Uterus (tissue), 2 donors: ENCODE measurements around the gene NBPF14.
"Not testable (repeated sequence)": the region's sequence is repeated elsewhere in the genome, so short reads cannot be mapped to it uniquely, and the experiment has no call there.

Source experiments
- POLR2A ChIP-seq, 2 donors: fragments of 450-650 bp; IDR thresholded peaks; one replicate each; pipeline ENCODE4 v1.6.1; 2016; ENCODE audit warnings: antibody characterized with exemption in 2 of 2, mild to moderate bottlenecking in 1 of 2, moderate library complexity in 1 of 2
- TF ChIP-seq, protein P1 (sequence below), 4 experiments: fragments of 200-600 bp in 2 of 4; fragments of 450-650 bp in 2 of 4; sonication (generic) in 2 of 4; IDR thresholded peaks; one replicate each; pipeline ENCODE4 v1.5.1; 2016 to 2019; ENCODE audit warnings: antibody characterized with exemption in 4 of 4, mild to moderate bottlenecking in 2 of 4, moderate library complexity in 1 of 4

DNA sequence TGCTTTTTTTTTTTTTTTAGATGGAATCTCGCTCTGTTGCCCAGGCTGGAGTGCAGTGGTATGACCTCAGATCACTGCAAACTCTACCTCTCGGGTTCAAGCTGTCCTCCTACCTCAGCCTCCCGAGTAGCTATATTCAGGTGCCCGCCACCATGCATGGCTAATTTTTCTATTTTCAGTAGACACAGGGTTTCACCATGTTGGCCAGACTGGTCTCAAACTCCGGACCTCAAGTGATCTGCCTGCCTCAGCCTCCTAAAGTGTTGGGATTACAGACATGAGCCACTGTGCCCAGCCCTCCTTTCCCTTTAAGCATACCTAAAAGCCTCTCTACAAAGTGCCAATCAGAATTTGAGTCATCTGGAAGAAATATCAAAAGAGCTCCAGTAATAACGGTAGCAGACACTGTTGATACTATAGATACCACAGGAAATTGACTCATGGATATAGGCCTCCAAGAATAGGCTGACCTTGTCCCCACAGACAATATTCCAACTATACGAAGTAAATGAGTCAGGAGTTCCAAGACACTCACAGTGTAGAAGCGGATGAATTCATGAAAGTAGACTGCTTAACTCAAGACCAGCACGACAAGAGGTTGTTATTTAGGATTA, 83.1 kb downstream of the NBPF14 start:
- TF ChIP-seq, protein P1, sequence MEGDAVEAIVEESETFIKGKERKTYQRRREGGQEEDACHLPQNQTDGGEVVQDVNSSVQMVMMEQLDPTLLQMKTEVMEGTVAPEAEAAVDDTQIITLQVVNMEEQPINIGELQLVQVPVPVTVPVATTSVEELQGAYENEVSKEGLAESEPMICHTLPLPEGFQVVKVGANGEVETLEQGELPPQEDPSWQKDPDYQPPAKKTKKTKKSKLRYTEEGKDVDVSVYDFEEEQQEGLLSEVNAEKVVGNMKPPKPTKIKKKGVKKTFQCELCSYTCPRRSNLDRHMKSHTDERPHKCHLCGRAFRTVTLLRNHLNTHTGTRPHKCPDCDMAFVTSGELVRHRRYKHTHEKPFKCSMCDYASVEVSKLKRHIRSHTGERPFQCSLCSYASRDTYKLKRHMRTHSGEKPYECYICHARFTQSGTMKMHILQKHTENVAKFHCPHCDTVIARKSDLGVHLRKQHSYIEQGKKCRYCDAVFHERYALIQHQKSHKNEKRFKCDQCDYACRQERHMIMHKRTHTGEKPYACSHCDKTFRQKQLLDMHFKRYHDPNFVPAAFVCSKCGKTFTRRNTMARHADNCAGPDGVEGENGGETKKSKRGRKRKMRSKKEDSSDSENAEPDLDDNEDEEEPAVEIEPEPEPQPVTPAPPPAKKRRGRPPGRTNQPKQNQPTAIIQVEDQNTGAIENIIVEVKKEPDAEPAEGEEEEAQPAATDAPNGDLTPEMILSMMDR (IDR thresholded peaks at IDR 0.05), result not testable (repeated sequence)
- not testable (repeated sequence) for TF ChIP-seq POLR2A (IDR thresholded peaks at IDR 0.05)
